Type B pancreatic cell (in vitro differentiated cells): ENCODE data around the gene PDE8A. TPM values are rescaled to one million over a fixed set of nuclear protein-coding genes. Genes with fewer than 3 reads are reported as not detected.

ENCODE experiments used
- DNase-seq: peaks from one replicate; pipeline ENCODE4 v3.0.0; 2021; ENCODE audit warnings: mixed read lengths; ENCODE audit not compliant: unreplicated experiment; ENCODE audit errors: extremely low spot score
- H3K27ac Mint-ChIP-seq: 2 replicates; pipeline ENCODE4 v1.8.0; 2021; ENCODE audit warnings: mild to moderate bottlenecking, mixed read lengths
- H3K27me3 Mint-ChIP-seq: 2 replicates; pipeline ENCODE4 v1.8.0; 2021; ENCODE audit warnings: mixed read lengths
- H3K36me3 Mint-ChIP-seq: 2 replicates; pipeline ENCODE4 v1.8.0; 2021; ENCODE audit warnings: mixed read lengths
- H3K4me1 Mint-ChIP-seq: one replicate; pipeline ENCODE4 v1.8.0; 2021; ENCODE audit warnings: mixed read lengths; ENCODE audit not compliant: unreplicated experiment
- H3K4me3 Mint-ChIP-seq: 2 replicates; pipeline ENCODE4 v1.8.0; 2021; ENCODE audit warnings: mild to moderate bottlenecking, mixed read lengths
- H3K9me3 Mint-ChIP-seq: 2 replicates; pipeline ENCODE4 v1.8.0; 2021; ENCODE audit warnings: mixed read lengths
- CTCF ChIP-seq: fragments of 200-600 bp; sonication (generic); conservative IDR thresholded peaks from 2 replicates; pipeline ENCODE4 v1.5.0; 2021; ENCODE audit warnings: antibody characterized with exemption, mild to moderate bottlenecking
- total RNA-seq: library from RNA; stranded (reverse); gene quantifications from 2 replicates; pipeline ENCODE4 v1.2.1, GENCODE V29; 2021; ENCODE audit warnings: low replicate concordance

Gene PDE8A
- total RNA-seq, 1 donor from 2014 or later, result 22.8 TPM

GRCh38 chr15:84942456-84942855 lies 39.2 kb upstream of the PDE8A start:
- Mint-ChIP-seq H3K36me3 (no peaks in the 10 kb centered on the region), H3K4me3 (no peak overlapping the region), H3K9me3 (no peaks in the 10 kb centered on the region), H3K27me3 (no peaks in the 10 kb centered on the region), H3K4me1 (no peaks in the 10 kb centered on the region), H3K27ac (no peak overlapping the region)
- no peak for DNase-seq
- no peak for TF ChIP-seq CTCF

- H3K9me3 Mint-ChIP-seq, result no peaks in the 10 kb centered on the region
- H3K4me1 Mint-ChIP-seq, result no peaks in the 10 kb centered on the region
- no peak overlapping the region for H3K27ac Mint-ChIP-seq
- no peak overlapping the region for H3K4me3 Mint-ChIP-seq
- DNase-seq, result no peak
- H3K27me3 Mint-ChIP-seq, result no peaks in the 10 kb centered on the region
- no peak for TF ChIP-seq CTCF
- H3K36me3 Mint-ChIP-seq, result no peaks in the 10 kb centered on the region
Measured at GRCh38 chr15:84944311-84944710, 37.3 kb upstream of the PDE8A start.

GRCh38 chr15:84944861-84945260 lies 36.8 kb upstream of the PDE8A start:
- TF ChIP-seq CTCF, result no peak
- no peaks in the 10 kb centered on the region for H3K4me1 Mint-ChIP-seq
- no peaks in the 10 kb centered on the region for H3K27me3 Mint-ChIP-seq
- no peak overlapping the region for H3K4me3 Mint-ChIP-seq
- no peak for DNase-seq
- H3K36me3 Mint-ChIP-seq, result no peaks in the 10 kb centered on the region
- H3K9me3 Mint-ChIP-seq, result no peaks in the 10 kb centered on the region
- no peak overlapping the region for H3K27ac Mint-ChIP-seq

- TF ChIP-seq CTCF, result no peak
- Mint-ChIP-seq H3K4me1 (no peaks in the 10 kb centered on the region), H3K9me3 (no peaks in the 10 kb centered on the region), H3K4me3 (no peak overlapping the region), H3K27ac (no peak overlapping the region), H3K36me3 (no peaks in the 10 kb centered on the region), H3K27me3 (no peaks in the 10 kb centered on the region)
- DNase-seq, result no peak
Measured at GRCh38 chr15:84946772-84947489, 34.7 kb upstream of the PDE8A start.

GRCh38 chr15:84947947-84948830 lies 33.5 kb upstream of the PDE8A start:
- no peak overlapping the region for H3K27ac Mint-ChIP-seq
- H3K4me1 Mint-ChIP-seq, result no peaks in the 10 kb centered on the region
- no peak for TF ChIP-seq CTCF
- no peak overlapping the region for H3K4me3 Mint-ChIP-seq
- no peak for DNase-seq
- H3K36me3 Mint-ChIP-seq, result no peaks in the 10 kb centered on the region
- no peaks in the 10 kb centered on the region for H3K27me3 Mint-ChIP-seq
- H3K9me3 Mint-ChIP-seq, result no peaks in the 10 kb centered on the region
